T1000 (cell line): ENCODE data around the gene SPCS2.
"Not testable (repeated sequence)": the region's sequence is repeated elsewhere in the genome, so short reads cannot be mapped to it uniquely, and the experiment has no call there.

Experiments used
- DNase-seq: peaks from one replicate; lab custom pipeline; 2025; ENCODE audit warnings: mixed read lengths; lab: John Stamatoyannopoulos, UW

SPCS2 gene

GRCh38 chr11:74950374-74950969 is 1.4 kb downstream of the SPCS2 start:
- DNase-seq, result no peak

DNA sequence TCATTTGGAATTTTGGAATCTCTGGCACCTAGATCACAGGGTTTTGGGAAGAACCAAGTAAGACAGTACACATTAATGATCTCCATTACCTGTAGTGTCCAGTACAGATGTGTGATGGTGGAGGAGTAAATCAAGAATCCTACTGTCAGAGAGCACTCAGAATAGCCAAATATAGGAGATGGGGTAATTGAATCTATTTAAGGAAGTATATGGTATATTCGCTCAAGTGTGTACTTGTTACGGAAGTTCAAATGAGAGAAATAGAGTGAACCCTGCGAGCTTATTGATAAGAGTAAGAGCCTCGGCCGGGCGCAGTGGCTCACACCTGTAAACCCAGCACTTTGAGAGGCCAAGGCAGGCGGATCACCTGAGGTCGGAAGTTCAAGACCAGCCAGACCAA is 2.2 kb downstream of the SPCS2 start:
- DNase-seq, result no peak

DNA sequence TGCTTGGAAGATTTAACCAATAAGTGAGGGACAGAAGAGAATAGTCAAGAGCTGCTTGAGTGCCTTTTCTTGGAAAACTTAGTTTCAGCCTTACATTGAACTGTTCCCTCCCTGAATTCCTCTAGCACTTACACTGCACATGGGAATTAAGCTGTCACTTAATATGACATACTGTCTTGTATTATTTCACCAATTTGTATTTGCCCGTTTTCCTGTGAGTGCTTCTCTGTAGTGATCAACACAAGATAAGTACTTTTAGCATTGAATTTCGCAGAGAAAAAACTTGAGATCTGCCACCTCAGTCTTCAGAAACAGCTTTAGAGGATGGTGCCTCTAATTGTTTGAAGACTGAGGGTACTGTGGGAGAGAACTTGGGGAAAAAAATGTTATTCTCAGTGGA is 3.7 kb downstream of the SPCS2 start:
- no peak for DNase-seq

DNA sequence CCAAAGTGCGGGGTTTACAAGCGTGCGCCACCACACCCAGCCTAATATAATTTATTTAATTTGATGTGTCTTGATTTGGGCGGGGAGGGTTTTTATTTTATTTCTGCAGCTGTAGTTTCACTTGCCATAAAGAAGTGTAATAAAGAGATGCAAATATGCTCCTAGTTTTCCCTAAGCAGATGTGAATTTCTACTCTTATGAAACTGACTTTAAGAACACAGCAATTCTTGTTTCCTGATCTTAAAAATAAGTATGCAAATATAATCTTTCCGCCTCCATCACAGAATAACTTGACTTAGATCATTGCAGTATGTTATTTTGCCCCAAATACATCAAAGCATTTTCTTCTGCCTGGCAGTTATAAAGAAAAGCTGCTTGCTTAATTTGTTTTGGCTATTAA is 4.4 kb downstream of the SPCS2 start:
- DNase-seq, result no peak

DNA sequence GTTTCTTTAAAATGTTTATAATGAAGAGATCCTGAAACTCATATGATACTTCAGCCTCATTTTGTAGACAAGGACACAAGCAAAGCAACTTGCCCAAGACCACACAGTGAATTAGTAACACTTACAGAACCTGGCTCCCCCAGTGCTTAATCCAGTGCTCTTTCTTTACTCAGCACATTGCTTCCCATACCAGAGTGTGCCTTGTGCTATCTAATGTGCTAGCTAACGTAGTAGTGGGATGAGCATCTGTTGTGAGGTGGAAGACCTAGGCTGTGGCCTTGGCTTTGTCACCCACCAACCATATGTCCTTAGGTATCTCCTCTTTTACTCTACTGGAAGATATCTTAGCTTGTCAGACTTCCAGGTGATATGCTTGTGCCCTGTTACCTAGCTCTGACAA is 5.1 kb downstream of the SPCS2 start:
- no peak for DNase-seq

- no peak for DNase-seq
Observed at GRCh38 chr11:74956397-74957015, 7.4 kb downstream of the SPCS2 start.

DNA sequence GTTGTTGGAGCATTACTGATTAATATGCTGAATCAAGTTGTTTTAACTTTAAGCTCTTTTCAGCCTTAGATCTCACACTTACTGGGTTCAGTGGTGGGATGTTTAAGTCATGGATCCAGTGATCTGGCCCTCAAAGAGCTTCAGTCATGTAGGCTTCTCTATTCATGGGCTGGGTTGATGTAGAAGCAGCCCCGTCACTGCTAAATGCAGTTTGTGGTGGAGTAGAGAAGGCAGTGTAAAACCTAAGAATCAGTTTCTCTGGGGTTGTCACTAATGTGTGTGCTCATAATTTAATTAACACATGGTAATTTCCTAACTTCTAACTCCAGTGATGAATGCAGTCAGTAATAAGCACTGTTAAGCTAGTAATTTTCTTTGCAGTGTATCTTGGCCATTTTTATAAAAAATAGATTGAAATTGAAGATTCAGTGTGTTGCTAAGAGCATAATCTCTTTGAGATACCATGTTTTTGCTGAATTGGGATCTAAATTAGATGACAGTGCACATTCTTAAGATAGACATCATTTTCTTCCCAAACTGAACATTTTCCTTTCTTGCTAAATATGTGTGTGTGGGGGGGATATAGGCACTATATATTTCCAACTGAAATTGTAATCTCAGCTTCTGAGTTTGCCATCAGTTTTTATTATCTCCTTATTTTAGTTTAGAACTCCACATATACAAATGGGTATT is 9.0 kb downstream of the SPCS2 start:
- no peak for DNase-seq

DNA sequence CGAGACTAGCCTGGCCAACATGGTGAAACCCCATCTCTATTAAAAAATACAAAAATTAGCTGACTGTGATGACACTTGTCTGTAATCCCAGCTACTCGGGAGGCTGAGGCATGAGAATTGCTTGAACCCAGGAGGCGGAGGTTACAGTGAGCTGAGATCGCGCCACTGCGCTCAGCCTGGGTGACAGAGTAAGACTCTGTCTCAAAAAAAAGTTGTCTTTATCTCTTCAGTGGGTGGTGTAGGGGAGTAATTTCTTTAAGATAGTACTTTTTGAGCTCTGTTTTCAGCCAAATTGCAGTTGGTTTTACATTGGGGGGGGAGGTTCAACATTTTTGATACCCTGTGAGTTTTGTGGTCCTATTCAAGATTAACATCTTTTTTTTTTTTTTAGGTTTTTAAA is 11.1 kb downstream of the SPCS2 start:
- DNase-seq, result not testable (repeated sequence)

GRCh38 chr11:74966651-74967050 is 17.6 kb downstream of the SPCS2 start:
- no peak for DNase-seq

DNA sequence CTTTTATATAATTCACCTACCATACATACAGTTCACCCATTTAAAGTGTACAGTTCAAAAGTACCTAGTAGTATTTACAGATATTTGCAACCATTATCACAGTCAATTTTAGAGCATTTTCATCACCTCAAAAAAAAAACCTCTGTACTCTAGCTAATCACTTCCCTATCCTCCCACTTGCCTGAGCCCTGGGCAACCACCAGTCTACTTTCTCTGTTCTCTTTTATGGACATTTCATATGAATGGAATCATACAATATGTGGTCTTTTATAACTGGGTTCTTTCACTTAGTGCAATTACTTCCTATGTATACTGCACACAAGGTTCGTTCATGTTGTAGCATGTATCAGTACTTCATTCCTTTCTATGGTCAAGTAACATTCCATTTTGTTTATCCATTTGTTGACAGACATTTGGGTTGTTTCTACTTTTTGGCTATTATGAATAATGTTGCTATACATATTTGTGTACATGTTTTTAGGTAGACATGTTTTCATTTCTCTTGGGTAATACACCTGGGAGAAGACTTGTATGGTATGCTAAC is 21.9 kb downstream of the SPCS2 start:
- DNase-seq, result no peak

GRCh38 chr11:74971424-74971823 is 22.4 kb downstream of the SPCS2 start:
- DNase-seq, result no peak

DNA sequence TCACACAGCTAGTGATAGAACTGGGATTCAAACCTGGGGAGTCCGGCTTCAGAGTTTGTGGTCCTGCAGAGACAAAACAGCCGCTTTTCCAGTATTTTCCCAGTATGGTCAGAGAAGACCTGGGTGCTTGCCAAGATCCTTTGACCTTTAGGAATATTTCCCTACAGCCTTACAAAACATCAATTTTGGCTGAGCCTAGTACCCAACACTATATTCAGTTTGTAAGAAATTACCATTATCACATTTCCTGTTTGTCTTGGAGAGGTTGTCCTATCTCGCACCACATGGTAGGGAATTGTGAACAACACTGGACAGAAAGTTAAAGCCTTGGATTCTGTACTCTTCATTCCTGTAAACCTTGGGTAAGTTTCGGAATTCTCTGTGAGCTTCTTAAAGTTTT is 29.0 kb downstream of the SPCS2 start:
- DNase-seq, result no peak

GRCh38 chr11:74980634-74981033 is 31.6 kb downstream of the SPCS2 start:
- no peak for DNase-seq

DNA sequence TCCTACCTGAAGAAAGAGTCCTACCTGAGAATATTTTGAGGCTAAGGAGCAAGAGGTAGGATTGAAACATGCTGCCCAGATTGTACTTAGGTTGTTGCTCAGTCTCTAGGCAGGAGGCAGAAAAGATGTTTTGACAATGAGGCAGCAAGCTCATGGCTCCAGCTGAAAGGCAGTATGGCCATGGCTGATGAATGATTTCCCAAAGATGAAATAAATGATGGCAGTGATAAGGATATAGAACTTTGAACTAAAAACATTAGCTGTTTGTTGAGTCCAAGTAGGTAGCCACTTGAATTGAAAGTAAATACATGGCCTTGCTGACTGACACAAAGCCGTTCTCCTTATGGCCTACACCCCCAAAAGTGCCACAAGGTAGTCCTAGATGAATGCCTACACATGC is 32.8 kb downstream of the SPCS2 start:
- DNase-seq, result no peak

- no peak for DNase-seq
Observed at GRCh38 chr11:74984070-74984469, 35.0 kb downstream of the SPCS2 start.

DNA sequence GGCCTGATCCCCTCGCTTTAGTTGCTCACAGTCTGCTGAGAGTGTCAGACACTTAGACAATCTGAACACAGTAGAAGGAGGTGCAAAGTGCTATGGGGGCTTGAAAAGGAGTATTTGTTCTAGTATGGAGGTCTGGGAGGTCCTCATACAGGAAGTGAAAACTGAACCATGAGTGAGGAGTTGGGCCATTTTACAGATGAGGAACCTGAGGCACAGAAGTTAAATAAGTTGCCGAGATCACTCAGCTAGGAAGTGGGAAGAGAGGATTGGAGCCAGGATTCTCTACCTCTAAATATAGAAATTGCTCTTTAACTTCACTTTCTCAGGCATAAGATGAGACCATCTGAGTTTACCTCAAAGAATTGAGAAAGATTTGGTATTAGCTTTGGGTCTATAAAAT is 35.7 kb downstream of the SPCS2 start:
- DNase-seq, result no peak

DNA sequence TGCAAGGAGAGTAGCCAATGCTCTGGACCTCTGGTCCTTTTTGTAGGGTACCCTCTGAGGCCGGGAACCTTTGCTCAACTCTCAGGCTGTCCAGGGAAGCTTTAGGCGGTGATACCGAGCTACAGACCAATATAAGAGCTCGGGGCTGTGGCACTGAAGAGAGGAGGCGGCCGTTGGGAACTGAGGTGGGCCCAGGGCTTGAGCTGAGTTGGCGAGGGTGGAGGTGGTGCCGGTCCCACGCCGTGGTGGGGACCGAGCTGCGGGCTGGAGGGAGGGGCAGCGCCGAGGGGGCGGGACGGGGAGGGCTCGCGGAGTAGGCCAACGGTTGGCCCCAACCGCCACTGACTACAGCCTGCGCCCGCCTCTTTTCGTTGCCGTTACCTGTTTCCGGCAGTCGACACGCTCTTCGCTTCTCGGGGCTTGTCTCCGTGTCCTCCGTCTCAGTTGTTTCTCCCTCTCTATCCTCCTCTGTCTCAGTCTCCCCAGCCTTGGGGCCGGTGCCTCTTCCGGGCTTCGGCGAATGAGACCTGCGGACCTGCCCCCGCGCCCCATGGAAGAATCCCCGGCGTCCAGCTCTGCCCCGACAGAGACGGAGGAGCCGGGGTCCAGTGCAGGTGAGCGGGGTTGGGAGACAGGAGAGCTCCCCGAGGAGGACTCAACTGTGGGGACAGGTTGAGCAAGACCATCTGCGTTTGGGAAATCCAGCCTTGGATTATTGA is 39.6 kb downstream of the SPCS2 start, which contains the start of gene NEU3:
Gene NEU3, plus strand, starts transcription at position 393 of the 719 bp plus-strand sequence. Its CDS starts 128 bp downstream, at position 521.
- peak; percentile 66 for DNase-seq

DNA sequence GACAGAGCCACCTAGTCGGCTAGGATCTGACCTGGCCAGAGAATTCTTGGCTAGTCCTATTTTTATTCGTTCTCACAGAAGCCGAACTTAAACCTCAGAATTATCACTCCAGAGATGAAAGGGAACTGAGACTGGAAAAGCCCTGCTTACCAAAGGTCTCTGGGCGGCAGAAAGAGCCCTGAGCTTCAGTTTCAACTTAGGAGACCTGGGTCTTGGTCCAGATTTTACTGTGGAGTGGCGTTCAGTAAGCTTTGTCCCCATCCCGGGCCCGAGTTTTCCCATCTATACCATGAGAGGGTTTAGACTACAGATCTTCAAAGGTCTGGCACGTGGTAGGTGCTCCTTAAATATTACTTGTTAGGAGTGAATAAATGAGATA is 40.2 kb downstream of the SPCS2 start:
- DNase-seq, result no peak

DNA sequence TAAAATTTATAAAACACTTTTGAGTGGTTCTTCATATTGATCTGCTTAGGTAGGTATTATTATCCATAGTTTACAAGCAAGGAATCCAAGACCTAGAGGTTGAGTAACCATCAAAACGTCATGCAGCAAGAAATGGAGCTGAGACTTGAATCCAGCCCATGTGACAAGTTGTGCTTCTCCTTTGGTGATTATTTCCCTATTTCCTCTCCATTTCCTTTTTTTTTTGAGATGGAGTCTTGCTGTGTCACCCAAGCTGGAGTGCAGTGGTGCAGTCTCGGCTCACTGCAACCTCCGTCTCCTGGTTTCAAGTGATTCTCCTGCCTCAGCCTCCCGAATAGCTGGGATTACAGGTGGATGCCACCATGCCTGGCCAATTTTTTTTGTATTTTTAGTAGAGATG is 41.1 kb downstream of the SPCS2 start:
- DNase-seq, result not testable (repeated sequence)

DNA sequence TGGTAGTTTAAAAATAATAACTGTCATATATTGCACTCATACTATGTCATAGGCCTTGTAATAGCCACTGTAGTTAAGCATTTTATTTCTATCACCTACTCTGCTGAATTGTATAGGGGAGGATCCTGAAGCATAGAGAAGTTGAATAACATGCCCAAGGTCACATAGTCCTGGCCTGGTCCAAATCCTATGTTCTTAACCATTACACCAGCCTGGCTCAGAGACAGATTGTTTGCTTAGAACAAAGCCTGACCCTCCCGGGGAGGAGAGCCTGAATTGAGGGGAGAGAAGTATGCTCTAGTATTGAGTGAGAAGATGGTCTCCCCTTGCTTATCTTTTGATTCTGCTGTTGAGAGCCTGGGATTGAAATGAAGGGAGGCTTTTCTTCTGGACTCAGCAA is 41.9 kb downstream of the SPCS2 start:
- no peak for DNase-seq

- no peak for DNase-seq
Observed at GRCh38 chr11:74992852-74993251, 43.8 kb downstream of the SPCS2 start.

DNA sequence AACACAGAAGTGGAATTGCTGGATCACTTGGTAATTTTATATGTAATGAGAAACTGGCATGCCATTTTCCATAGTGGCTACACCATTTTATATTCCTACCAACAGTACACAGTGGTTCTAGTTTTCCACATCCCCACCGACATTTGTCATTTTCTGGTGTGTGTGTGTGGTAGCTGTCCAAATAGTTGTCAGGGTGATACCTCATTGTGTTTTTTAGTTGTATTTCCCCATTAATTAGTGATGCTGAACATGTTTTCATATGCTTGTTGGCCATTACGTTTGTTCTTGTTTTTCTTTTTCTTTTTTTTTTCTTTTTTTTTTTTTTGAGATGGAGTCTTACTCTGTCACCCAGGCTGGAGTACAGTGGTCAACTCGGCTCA is 51.9 kb downstream of the SPCS2 start:
- no peak for DNase-seq

- no peak for DNase-seq
Observed at GRCh38 chr11:75001686-75002085, 52.6 kb downstream of the SPCS2 start.
